NOMO-1 treated with DMSO at 0.1 percent for 48 hours (cell line): ENCODE results near the gene GJA9.
A peak's percentile ranks its signal among the peaks of the same experiment; 100 is the strongest.

Experiments
- DNase-seq: peaks from one replicate; lab custom pipeline; 2025; ENCODE audit not compliant: unreplicated experiment; lab: John Stamatoyannopoulos, UW

Gene GJA9

GRCh38 chr1:38832370-38832734 lies 49.0 kb downstream of the GJA9 start:
- DNase-seq = no peak

GRCh38 chr1:38831731-38832369 lies 49.5 kb downstream of the GJA9 start:
- DNase-seq = no peak

- no peak for DNase-seq
Observed at GRCh38 chr1:38829368-38829767, 52.0 kb downstream of the GJA9 start.

- no peak for DNase-seq
Observed at GRCh38 chr1:38827318-38827717, 54.1 kb downstream of the GJA9 start.

GRCh38 chr1:38826886-38827285 lies 54.5 kb downstream of the GJA9 start:
- no peak for DNase-seq

- DNase-seq = peak; percentile 14
Observed at GRCh38 chr1:38826262-38826661, 55.1 kb downstream of the GJA9 start.
